A673 (cell line): ENCODE measurements around the gene LAMTOR4.

Experiments used
- CTCF ChIP-seq: fragments of 300-800, 200-600 bp; sonication (generic); conservative IDR thresholded peaks from 2 replicates; pipeline ENCODE4 v1.5.1; 2017; ENCODE audit warnings: low read depth, mild to moderate bottlenecking, antibody characterized with exemption, low read length, moderate library complexity, mixed read lengths
- EZH2 ChIP-seq: fragments of 200-600 bp; sonication (generic); IDR thresholded peaks from 2 replicates; pipeline ENCODE4 v1.6.1; 2017; ENCODE audit warnings: borderline replicate concordance, low read depth, mild to moderate bottlenecking, mixed read lengths, antibody characterized with exemption, low read length; ENCODE audit not compliant: poor library complexity, severe bottlenecking

- TF ChIP-seq CTCF, result no peak
- TF ChIP-seq EZH2, result no peak
These were observed 25.9 kb downstream of the LAMTOR4 start for GRCh38 chr7:100174582-100174981.
